PC-3 (cell line): ENCODE measurements around the gene TNP2. TPM values are rescaled to one million over a fixed set of nuclear protein-coding genes. Genes with fewer than 3 reads are reported as not detected.
A peak's percentile ranks its signal among the peaks of the same experiment; 100 is the strongest.

Experiments used
- ATAC-seq: fragments of 200-7000 bp; cut with Tn5 transposase; 2 replicates; pipeline ENCODE4 v1.9.1; 2020; ENCODE audit warnings: mild to moderate bottlenecking, moderate library complexity
- BruUV-seq: library from RNA; stranded (reverse); fragments of 400-500 nt; replicated peaks from 2 replicates; lab custom pipeline; 2021; lab: Mats Ljungman, UMichigan
- CTCF ChIA-PET: fragments of 300-600 bp; sonication (Branson Sonifier 250); formaldehyde crosslinking; loops from one replicate; lab custom pipeline; 2022; ENCODE audit warnings: antibody characterized with exemption; lab: Charles Lee
- POLR2A ChIA-PET: fragments of 300-600 bp; sonication (Branson Sonifier 250); formaldehyde crosslinking; loops from one replicate; lab custom pipeline; 2022; ENCODE audit warnings: antibody characterized with exemption; ENCODE audit not compliant: unreplicated experiment; lab: Charles Lee
- DNase-seq: peaks from one replicate; pipeline ENCODE4 v3.0.0-alpha.2; 2015
- H2AFZ ChIP-seq: fragments of 300-600 bp; sonication (generic); 2 replicates; pipeline ENCODE4 v1.6.0; 2016; ENCODE audit warnings: antibody characterized with exemption, low read length
- H3F3A ChIP-seq: fragments of 300-600 bp; sonication (generic); one replicate; pipeline ENCODE4 v1.6.0; 2017; ENCODE audit warnings: antibody characterized with exemption, low read length, control low read depth, mild to moderate bottlenecking; ENCODE audit not compliant: unreplicated experiment
- H3K27ac ChIP-seq: fragments of 300-600 bp; sonication (generic); 2 replicates; pipeline ENCODE4 v1.5.1; 2016; ENCODE audit warnings: mild to moderate bottlenecking, low read length
- H3K27me3 ChIP-seq: fragments of 300-600 bp; sonication (generic); 2 replicates; pipeline ENCODE4 v1.6.1; 2016; ENCODE audit warnings: low read length, mixed read lengths
- H3K36me3 ChIP-seq: fragments of 300-600 bp; sonication (generic); 2 replicates; pipeline ENCODE4 v1.6.1; 2016; ENCODE audit warnings: low read depth, mixed run types, low read length, mixed read lengths
- H3K4me1 ChIP-seq: fragments of 300-600 bp; sonication (generic); 2 replicates; pipeline ENCODE4 v1.5.1; 2016; ENCODE audit warnings: low read length; ENCODE audit not compliant: insufficient read depth
- H3K4me2 ChIP-seq: fragments of 300-600 bp; sonication (generic); 2 replicates; pipeline ENCODE4 v1.6.0; 2016; ENCODE audit warnings: low read length
- H3K4me3 ChIP-seq: fragments of 300-600 bp; sonication (generic); 2 replicates; pipeline ENCODE4 v1.5.1; 2016; ENCODE audit warnings: mild to moderate bottlenecking, low read length, mixed read lengths
- H3K79me2 ChIP-seq: fragments of 300-600 bp; sonication (generic); 2 replicates; pipeline ENCODE4 v1.6.1; 2017; ENCODE audit warnings: low read length, mixed read lengths
- H3K9ac ChIP-seq: fragments of 300-600 bp; sonication (generic); 2 replicates; pipeline ENCODE4 v1.6.0; 2016; ENCODE audit warnings: mild to moderate bottlenecking, low read length
- H3K9me2 ChIP-seq: fragments of 300-600 bp; sonication (generic); replicated peaks from 2 replicates; pipeline ENCODE4 v1.6.1; 2016; ENCODE audit warnings: mixed run types, low read length, mixed read lengths
- H3K9me3 ChIP-seq: fragments of 300-600 bp; sonication (generic); 2 replicates; pipeline ENCODE4 v1.6.1; 2016; ENCODE audit warnings: low read length, mixed read lengths
- H4K20me1 ChIP-seq: fragments of 300-600 bp; sonication (generic); 2 replicates; pipeline ENCODE4 v1.6.1; 2016; ENCODE audit warnings: low read length, mixed read lengths
- EZH2 ChIP-seq: fragments of 300-600 bp; sonication (generic); IDR thresholded peaks from one replicate; pipeline ENCODE4 v1.6.1; 2017; ENCODE audit warnings: antibody characterized with exemption, mild to moderate bottlenecking, low read length; ENCODE audit not compliant: unreplicated experiment
- EZH2phosphoT487 ChIP-seq: fragments of 300-600 bp; sonication (generic); IDR thresholded peaks from 2 replicates; pipeline ENCODE4 v1.6.1; 2018; ENCODE audit warnings: mild to moderate bottlenecking, antibody characterized with exemption, low read length, borderline replicate concordance
- intact Hi-C: fragments of 100-400 bp; cut with micrococcal nuclease; formaldehyde crosslinking; loops from 2 replicates; pipeline ENCODE4 v1.9.0; 2023
- total RNA-seq: library from RNA; depleted of rRNA; stranded (reverse); fragments of >200 nt; gene quantifications from 2 replicates; pipeline ENCODE4 v1.2.3, GENCODE V29; 2014
- TF ChIP-seq, protein P1 (sequence below): fragments of 300-600 bp; sonication (generic); conservative IDR thresholded peaks from 2 replicates; pipeline ENCODE4 v1.5.1; 2017; ENCODE audit warnings: antibody characterized with exemption, low read depth, mild to moderate bottlenecking, low read length

The TNP2 gene
- total RNA-seq, 1 experiment from 2014 or later: not detected

DNA sequence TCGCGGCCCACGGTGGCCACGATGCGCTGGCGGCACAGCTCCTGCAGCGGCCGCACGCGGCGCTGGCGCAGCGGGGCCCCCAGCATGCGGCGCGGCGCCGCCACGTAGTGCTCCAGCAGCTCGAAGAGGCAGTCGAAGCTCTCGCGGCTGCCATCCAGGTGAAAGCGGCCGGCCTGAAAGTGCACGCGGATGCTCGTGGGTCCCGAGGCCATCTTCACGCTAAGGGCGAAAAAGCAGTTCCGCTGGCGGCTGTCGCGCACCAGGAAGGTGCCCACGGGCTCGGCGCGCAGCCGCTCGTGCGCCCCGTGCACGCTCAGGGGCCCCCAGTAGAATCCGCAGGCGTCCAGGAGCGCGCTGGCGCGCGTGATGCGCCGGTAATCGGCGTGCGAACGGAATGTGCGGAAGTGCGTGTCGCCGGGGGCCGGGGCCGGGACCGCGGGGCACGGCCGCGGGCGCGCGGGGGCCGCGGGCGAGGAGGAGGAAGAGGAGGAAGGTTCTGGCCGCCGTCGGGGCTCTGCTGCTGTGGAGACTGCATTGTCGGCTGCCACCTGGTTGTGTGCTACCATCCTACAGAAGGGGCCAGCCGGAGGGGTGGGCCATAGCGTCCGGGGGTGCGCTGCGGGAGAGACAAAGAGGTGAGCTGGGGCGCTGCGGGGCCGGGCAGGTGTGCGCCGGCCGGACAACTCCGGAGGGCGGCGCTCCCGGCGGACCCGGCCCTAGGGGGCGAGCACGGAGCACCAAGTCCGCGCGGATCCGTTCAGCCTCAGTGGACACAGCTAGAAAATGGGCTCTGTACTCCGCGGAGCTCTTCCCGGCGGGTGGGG lies 14.0 kb downstream of the TNP2 start:
- Histone ChIP-seq H2AFZ (peak overlapping the region; percentile 13; the same call in 1 of the 2 replicates), H3K27ac (peak overlapping the region; percentile 9; the same call in 1 of the 2 replicates), H3K9me3 (no peaks in the 10 kb centered on the region), H3K36me3 (no peaks in the 10 kb centered on the region), H3K79me2 (peaks cover 26% of the 10 kb centered on the region), H3K4me1 (peaks cover 21% of the 10 kb centered on the region), H3K4me3 (peak overlapping the region; percentile 82), H3K9ac (peak overlapping the region; percentile 74), H4K20me1 (peaks cover 22% of the 10 kb centered on the region), H3K9me2 (no peaks in the 10 kb centered on the region), H3F3A (no peaks in the 10 kb centered on the region), H3K4me2 (peak overlapping the region; percentile 98), H3K27me3 (no peaks in the 10 kb centered on the region)
- ATAC-seq (peak; percentile 12), DNase-seq (peak; percentile 52)
- POLR2A ChIA-PET: interaction anchor here (0.6 to 0.7 kb wide), 5 partner anchors 28 to 184 kb away, joined by 4 to 15 read pairs (median 5); no protein-coding TSS in a partner anchor
- TF ChIP-seq EZH2 (no peak), EZH2phosphoT487 (peak; percentile 56; the same call in 1 of the 2 replicates)
- CTCF ChIA-PET: interaction anchor here (0.6 to 2.5 kb wide), 16 partner anchors 57 to 301 kb away, joined by 3 to 25 read pairs (median 6); no protein-coding TSS in a partner anchor
- no TSS peak for BruUV-seq
- intact Hi-C loops: loop anchor here (5.0 to 10.0 kb wide), 2 partner anchors 102 to 120 kb away; no protein-coding TSS in a partner anchor

DNA sequence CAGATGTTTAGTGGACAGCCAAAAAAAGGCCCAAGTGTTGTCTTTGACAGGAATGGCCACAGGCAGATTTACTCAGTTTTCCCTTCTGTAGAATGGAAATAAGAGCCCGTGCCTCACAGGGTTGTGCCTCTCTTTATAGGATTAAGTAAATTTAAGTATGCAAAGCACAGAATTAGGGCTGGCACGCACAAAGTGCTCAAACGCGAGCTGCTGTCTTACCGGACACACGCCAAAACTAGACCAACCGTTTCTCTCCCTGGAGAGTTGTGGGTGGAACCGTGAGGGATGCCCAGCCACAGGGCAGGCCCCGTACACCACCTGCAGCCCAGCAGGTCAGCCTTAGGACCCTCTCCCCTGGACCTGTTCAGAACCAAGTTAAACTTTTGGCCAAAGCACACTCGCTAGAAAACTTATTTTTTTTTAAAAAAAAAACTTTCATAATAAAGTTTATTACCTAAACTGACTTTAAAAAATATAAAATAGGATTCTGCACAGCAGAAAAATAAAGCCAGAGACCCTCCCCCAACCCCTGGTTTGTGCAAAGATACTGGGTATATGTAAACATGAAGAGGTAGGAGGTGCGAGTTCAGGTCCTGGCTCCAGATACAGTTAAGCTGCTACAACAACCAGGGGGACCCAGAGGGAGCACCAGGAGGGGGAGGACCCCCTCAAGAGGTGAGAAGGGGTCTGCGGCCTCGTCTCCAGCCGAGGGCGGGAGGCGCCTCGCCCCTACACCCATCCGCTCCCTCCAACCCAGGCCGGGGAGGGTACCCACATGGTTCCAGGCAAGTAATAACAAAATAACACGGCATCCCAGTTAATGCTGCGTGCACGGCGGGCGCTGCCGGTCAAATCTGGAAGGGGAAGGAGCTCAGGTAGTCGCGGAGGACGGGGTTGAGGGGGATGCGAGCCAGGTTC lies 14.9 kb downstream of the TNP2 start:
- Histone ChIP-seq H3K4me3 (peak overlapping the region; percentile 82), H3K9me2 (no peaks in the 10 kb centered on the region), H2AFZ (no peak overlapping the region), H3K27me3 (no peaks in the 10 kb centered on the region), H3K9me3 (no peaks in the 10 kb centered on the region), H3F3A (no peaks in the 10 kb centered on the region), H3K9ac (peak overlapping the region; percentile 74), H3K36me3 (no peaks in the 10 kb centered on the region), H3K4me2 (peak overlapping the region; percentile 98), H3K27ac (no peak overlapping the region), H3K79me2 (peaks cover 26% of the 10 kb centered on the region), H4K20me1 (peaks cover 22% of the 10 kb centered on the region), H3K4me1 (peaks cover 21% of the 10 kb centered on the region)
- POLR2A ChIA-PET: interaction anchor here (0.6 to 0.7 kb wide), 2 partner anchors 27 to 112 kb away, joined by 4 to 6 read pairs; no protein-coding TSS in a partner anchor
- ATAC-seq (no peak), DNase-seq (no peak)
- TF ChIP-seq EZH2phosphoT487 (no peak), EZH2 (no peak)
- TF ChIP-seq, protein P1, sequence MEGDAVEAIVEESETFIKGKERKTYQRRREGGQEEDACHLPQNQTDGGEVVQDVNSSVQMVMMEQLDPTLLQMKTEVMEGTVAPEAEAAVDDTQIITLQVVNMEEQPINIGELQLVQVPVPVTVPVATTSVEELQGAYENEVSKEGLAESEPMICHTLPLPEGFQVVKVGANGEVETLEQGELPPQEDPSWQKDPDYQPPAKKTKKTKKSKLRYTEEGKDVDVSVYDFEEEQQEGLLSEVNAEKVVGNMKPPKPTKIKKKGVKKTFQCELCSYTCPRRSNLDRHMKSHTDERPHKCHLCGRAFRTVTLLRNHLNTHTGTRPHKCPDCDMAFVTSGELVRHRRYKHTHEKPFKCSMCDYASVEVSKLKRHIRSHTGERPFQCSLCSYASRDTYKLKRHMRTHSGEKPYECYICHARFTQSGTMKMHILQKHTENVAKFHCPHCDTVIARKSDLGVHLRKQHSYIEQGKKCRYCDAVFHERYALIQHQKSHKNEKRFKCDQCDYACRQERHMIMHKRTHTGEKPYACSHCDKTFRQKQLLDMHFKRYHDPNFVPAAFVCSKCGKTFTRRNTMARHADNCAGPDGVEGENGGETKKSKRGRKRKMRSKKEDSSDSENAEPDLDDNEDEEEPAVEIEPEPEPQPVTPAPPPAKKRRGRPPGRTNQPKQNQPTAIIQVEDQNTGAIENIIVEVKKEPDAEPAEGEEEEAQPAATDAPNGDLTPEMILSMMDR: no peak
- CTCF ChIA-PET: interaction anchor here (0.6 to 2.5 kb wide), 5 partner anchors 69 to 283 kb away, joined by 3 to 25 read pairs (median 3); no protein-coding TSS in a partner anchor
- TSS peak; percentile 53 for BruUV-seq
- intact Hi-C loops: loop anchor here (10.0 kb wide), 1 partner anchor 119 kb away; no protein-coding TSS in a partner anchor
